GM04504 (cell line): ENCODE results near the gene SPATA31D4.
"Not testable (repeated sequence)": the region's sequence is repeated elsewhere in the genome, so short reads cannot be mapped to it uniquely, and the experiment has no call there.

Source experiments
- DNase-seq: peaks from one replicate; pipeline ENCODE4 v3.0.0-alpha.2; 2012; ENCODE audit warnings: low read depth

Gene SPATA31D4

DNA sequence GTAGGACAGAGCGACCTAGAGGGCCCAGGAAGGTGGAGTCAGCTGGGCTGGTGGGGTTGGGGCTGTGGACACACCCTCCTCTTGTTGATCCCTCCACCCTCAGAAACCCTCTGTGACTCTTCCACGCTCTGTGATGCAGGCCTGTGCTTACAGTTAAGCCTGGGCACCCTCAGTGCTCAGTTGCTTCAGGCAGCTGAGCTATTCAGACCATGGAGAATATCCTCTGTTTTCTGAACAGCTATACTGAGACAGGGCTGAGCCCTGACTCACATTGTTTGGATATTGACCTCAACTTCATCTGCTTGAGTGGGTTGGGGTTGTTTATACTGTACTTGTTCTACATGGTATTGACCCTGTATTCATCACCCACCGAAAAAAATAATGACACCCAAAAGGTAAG, at the start of gene SPATA31D4:
Gene SPATA31D4, plus strand, starts transcription at position 124 of the 400 bp plus-strand sequence. Its CDS starts 86 bp downstream, at position 210.
- DNase-seq = not testable (repeated sequence)

- no peak for DNase-seq
These were observed 49.7 kb upstream of the SPATA31D4 start for GRCh38 chr9:81878530-81878929.

- no peak for DNase-seq
These were observed 48.7 kb upstream of the SPATA31D4 start for GRCh38 chr9:81879501-81879916.

- no peak for DNase-seq
These were observed 42.6 kb upstream of the SPATA31D4 start for GRCh38 chr9:81885602-81886001.

DNA sequence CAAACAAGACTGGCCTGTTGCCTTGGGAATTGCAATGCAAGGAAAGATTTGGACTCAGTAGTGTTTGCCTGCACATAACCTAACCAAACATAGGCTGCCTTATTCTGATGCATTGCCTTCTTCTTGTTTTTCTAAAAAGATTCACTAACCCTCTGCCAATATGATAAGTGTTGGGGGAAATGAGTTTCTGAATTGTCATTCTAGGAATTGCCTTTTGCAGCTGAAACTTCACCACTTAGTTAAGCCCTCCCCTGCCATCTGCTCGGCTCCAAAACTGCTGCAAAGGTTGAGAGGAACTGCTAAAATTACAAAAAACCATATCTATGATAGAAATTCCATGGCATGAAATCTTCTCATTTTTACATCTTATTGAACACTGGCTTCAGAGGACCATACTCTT, 41.6 kb upstream of the SPATA31D4 start:
- DNase-seq = no peak

GRCh38 chr9:81890104-81890503, 38.1 kb upstream of the SPATA31D4 start:
- no peak for DNase-seq

- no peak for DNase-seq
These were observed 35.8 kb upstream of the SPATA31D4 start for GRCh38 chr9:81892440-81892839.

GRCh38 chr9:81893929-81894328, 34.3 kb upstream of the SPATA31D4 start:
- no peak for DNase-seq

GRCh38 chr9:81894891-81895290, 33.3 kb upstream of the SPATA31D4 start:
- no peak for DNase-seq

GRCh38 chr9:81896070-81896469, 32.2 kb upstream of the SPATA31D4 start:
- no peak for DNase-seq

GRCh38 chr9:81898851-81899250, 29.4 kb upstream of the SPATA31D4 start:
- no peak for DNase-seq

- no peak for DNase-seq
These were observed 26.0 kb upstream of the SPATA31D4 start for GRCh38 chr9:81902196-81902595.

- DNase-seq = no peak
These were observed 25.6 kb upstream of the SPATA31D4 start for GRCh38 chr9:81902626-81903025.

GRCh38 chr9:81906671-81907070, 21.6 kb upstream of the SPATA31D4 start:
- DNase-seq = no peak

DNA sequence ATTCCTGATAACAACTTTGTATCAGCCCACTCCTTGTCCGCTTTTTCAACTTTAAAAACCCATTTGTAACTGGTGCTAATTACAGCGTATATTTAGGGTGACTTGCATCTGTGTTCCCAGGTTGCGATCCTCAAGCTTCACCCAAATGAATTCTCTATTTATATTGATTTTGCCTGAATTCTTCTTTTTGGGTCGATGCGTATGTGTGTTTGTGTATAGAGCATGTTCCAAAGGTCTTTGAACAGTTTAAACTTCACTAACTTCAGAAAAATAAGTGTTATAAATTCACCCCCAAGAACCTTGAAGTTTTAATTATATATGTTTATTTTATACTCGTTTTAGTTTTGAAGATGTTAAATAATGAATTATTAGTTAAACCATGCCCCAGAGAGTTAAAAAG, 16.1 kb upstream of the SPATA31D4 start:
- no peak for DNase-seq

GRCh38 chr9:81915801-81916505, 12.3 kb upstream of the SPATA31D4 start:
- DNase-seq = no peak

GRCh38 chr9:81918507-81918906, 9.7 kb upstream of the SPATA31D4 start:
- DNase-seq = not testable (repeated sequence)

DNA sequence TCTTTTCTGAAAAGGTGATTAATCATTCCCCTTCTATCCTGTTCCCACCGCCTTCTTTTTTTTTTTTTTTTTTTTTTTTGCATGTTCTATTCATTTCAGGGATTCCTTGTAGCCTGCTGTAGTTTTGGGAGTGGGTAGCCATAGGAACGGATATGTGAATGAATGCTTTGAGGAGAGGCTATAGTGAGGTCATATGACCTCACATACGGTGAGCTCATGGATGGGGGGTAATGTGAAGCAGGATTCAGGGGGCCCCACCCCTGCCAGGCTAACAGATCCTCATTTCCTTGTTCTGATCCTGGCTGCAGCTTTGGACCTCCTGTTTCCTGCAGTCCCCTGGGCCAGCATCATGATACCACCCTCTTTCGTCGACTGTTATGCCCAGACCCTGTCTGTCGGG, 1.9 kb downstream of the SPATA31D4 start:
- not testable (repeated sequence) for DNase-seq

- DNase-seq = not testable (repeated sequence)
These were observed 5.3 kb downstream of the SPATA31D4 start for GRCh38 chr9:81933547-81933946.

- DNase-seq = not testable (repeated sequence)
These were observed 15.2 kb downstream of the SPATA31D4 start, which contains the start of gene SPATA31D3 for GRCh38 chr9:81943393-81943792. TSS of gene SPATA31D3 (plus strand) at chr9:81943500. CDS start at chr9:81943586, 86 bp downstream.

DNA sequence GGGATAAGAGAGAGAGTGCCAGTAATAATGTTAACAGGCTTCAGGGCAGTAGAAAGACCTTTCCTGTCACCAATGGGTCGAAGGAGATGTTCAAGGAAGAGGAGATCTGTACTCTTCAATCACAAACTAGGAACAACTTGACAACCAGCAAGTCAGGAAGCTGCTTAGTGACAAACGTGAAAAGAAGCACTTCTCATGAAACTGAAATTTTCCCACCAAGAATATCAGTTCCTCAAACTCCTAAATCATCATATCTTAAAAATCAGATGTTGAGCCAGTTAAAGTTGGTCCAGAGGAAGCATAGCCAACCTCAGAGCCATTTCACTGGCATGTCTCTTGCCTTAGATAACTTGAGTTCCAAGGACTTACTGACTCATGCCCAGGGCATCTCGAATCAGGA, 20.4 kb downstream of the SPATA31D4 start:
- DNase-seq = not testable (repeated sequence)

DNA sequence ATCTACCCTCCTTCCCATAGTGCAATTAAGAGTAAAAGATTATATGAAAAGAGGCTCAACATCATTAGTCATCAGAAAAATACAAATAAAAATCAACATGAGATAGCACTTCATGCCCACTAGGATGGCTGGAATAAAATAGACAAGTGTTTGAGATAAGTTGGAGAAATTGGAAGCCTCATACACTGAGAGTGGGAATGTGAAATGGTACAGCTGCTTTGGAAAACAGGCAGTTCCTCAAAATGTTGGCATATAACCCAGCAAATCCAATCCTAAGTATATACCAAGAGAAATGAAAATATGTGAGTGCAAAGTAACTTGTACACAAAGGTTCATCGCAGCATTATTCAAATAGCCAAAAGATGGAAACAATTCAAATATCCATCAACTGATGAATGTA, 24.9 kb downstream of the SPATA31D4 start:
- no peak for DNase-seq

GRCh38 chr9:81955625-81956024, 27.4 kb downstream of the SPATA31D4 start:
- DNase-seq = no peak
